Measurements from ENCODE around the gene SMO. TPM values are rescaled to one million over a fixed set of nuclear protein-coding genes. Genes with fewer than 3 reads are reported as not detected.
A peak's percentile ranks its signal among the peaks of the same experiment; 100 is the strongest.

The SMO gene
- total and polyA plus RNA-seq, 2 donors (not counting 1 experiment from before 2014, with no cell fraction given) = 0.39 to 1.4 TPM

- Histone ChIP-seq H3K4me3 (ENCODE audit: control extremely low read depth in 1 of 5, extremely low read depth in 1 of 5, insufficient read depth in 1 of 5, low read depth in 2 of 5, low read length in 4 of 5) (peak overlapping the region in 4 of 5 experiments; percentile 41 to 76 (median 57)), H2AFZ (ENCODE audit: insufficient read depth, low read depth, low read length, poor library complexity, severe bottlenecking) (peak overlapping the region; percentile 86), H3K27me3 (replicated peaks in 1 of 4; ENCODE audit: control extremely low read depth in 1 of 4, control insufficient read depth in 3 of 4, insufficient read depth in 4 of 4, low read length in 3 of 4) (peaks cover 0 to 36% (median 18%) of the 10 kb centered on the region in 4 experiments), H4K20me1 (ENCODE audit: control insufficient read depth, insufficient read depth, low read length, poor library complexity, severe bottlenecking) (no peaks in the 10 kb centered on the region), H3K36me3 (replicated peaks in 1 of 2; ENCODE audit: control extremely low read depth in 1 of 2, control insufficient read depth in 1 of 2, extremely low read depth in 1 of 2, insufficient read depth in 2 of 2, low read length in 1 of 2) (no peaks in the 10 kb centered on the region), H3K4me2 (replicated peaks; ENCODE audit: low read depth, low read length, poor library complexity, severe bottlenecking) (peak overlapping the region; percentile 97), H3K4me1 (ENCODE audit: control insufficient read depth in 2 of 2, insufficient read depth in 2 of 2, low read length in 2 of 2) (peaks cover 15 to 17% of the 10 kb centered on the region in 2 donors), H3K9ac (ENCODE audit: low read length) (peak overlapping the region; percentile 70), H3K9me3 (ENCODE audit: control extremely low read depth in 1 of 3, control insufficient read depth in 2 of 3, insufficient read depth in 1 of 3, low read length in 2 of 3) (no peaks in the 10 kb centered on the region), H3K27ac (ENCODE audit: low read length in 2 of 2) (no peak overlapping the region), H3K79me2 (ENCODE audit: control insufficient read depth, insufficient read depth, low read length) (no peaks in the 10 kb centered on the region)
- H3K27me3 Mint-ChIP-seq = peaks cover 33% of the 10 kb centered on the region
- H3K4me3 Mint-ChIP-seq = peak overlapping the region; percentile 85
- under 1% methylated on average over 83 of the region's 83 CpGs for WGBS (ENCODE audit: insufficient coverage)
- DNase-seq = peak; percentile 39
- H3K27ac Mint-ChIP-seq = peak overlapping the region; percentile 5
- ChIA-PET POLR2A (no interaction called here), CTCF (interaction anchor here (1.2 kb wide), 1 partner anchor 25 kb away, joined by 4 read pairs; no protein-coding TSS in a partner anchor)
- ATAC-seq (ENCODE audit: low read depth) = peak; percentile 25
- H3K9me3 Mint-ChIP-seq (ENCODE audit: insufficient read depth) = no peaks in the 10 kb centered on the region
- intact Hi-C loops (cut with micrococcal nuclease) = no loop called here
- TF ChIP-seq EZH2 (IDR thresholded peaks at IDR 0.05; ENCODE audit: borderline replicate concordance, insufficient read depth, low read depth, low read length, poor library complexity, severe bottlenecking) (no peak), CTCF (IDR thresholded peaks at IDR 0.05) (no peak)
- peaks cover 22% of the 10 kb centered on the region for H3K4me1 Mint-ChIP-seq
Observed at GRCh38 chr7:129188892-129189660, 643 bp downstream of the SMO start.
